ENCODE measurements around the gene TGM5.

DNA sequence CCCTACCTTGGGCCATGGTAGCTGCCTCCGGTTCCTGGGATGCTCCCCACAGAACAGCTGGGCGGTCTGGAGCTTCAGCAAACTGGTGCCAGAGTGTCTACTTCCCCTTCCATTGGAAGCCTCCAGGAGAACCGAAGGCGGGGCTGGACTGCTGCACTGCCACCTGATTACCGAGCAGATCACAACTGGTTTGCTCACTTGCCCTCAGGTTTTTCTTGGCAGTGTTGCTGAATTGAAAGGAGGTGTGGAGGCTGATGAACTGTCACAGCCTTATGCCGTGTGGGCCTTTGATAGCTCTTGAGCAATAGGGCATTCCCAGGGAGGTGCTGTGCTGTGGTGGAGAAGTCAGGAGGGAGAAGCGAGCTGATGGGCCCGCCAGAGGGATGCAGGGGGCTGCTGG, at the start of gene TGM5:
- TF ChIP-seq POLR2A (IDR thresholded peaks at IDR 0.05) (no peak), POLR2AphosphoS5 (IDR thresholded peaks at IDR 0.05) (no peak), EP300 (IDR thresholded peaks at IDR 0.05) (no peak)
- TF ChIP-seq, protein P1, sequence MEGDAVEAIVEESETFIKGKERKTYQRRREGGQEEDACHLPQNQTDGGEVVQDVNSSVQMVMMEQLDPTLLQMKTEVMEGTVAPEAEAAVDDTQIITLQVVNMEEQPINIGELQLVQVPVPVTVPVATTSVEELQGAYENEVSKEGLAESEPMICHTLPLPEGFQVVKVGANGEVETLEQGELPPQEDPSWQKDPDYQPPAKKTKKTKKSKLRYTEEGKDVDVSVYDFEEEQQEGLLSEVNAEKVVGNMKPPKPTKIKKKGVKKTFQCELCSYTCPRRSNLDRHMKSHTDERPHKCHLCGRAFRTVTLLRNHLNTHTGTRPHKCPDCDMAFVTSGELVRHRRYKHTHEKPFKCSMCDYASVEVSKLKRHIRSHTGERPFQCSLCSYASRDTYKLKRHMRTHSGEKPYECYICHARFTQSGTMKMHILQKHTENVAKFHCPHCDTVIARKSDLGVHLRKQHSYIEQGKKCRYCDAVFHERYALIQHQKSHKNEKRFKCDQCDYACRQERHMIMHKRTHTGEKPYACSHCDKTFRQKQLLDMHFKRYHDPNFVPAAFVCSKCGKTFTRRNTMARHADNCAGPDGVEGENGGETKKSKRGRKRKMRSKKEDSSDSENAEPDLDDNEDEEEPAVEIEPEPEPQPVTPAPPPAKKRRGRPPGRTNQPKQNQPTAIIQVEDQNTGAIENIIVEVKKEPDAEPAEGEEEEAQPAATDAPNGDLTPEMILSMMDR (IDR thresholded peaks at IDR 0.05): no peak

All from gastroesophageal sphincter (tissue), 3 donors.